NK-92 treated with Interleukin-12 subunit alpha and Interleukin-12 subunit beta, amount 100 ng/mL, for 24 hours (cell line): ENCODE measurements around the gene SAXO1.

Source experiments
- DNase-seq: peaks from one replicate; lab custom pipeline; 2025; lab: John Stamatoyannopoulos, UW

SAXO1 gene

GRCh38 chr9:18910916-18911315 lies 122.1 kb downstream of the SAXO1 start:
- DNase-seq = no peak

DNA sequence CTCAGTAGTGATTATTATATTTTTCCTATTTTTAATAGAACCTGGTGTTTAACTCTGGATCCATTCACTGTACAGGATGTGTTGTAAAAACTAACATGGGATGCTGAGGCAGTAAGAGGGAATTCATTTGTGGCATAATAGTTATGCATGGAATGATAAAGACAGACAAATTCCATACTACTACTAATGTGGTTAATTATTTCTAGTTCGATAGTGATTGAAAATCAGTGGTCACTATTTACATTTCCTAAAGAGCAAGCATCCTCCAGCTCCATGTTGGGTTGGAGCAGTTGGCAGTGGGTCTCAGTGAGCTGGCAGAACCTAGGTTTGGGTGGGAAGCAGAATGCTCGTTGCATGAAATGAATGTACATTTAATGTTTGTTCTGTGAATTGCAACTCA lies 122.6 kb downstream of the SAXO1 start:
- no peak for DNase-seq

- no peak for DNase-seq
Observed at GRCh38 chr9:18909140-18910018, 123.6 kb downstream of the SAXO1 start.

DNA sequence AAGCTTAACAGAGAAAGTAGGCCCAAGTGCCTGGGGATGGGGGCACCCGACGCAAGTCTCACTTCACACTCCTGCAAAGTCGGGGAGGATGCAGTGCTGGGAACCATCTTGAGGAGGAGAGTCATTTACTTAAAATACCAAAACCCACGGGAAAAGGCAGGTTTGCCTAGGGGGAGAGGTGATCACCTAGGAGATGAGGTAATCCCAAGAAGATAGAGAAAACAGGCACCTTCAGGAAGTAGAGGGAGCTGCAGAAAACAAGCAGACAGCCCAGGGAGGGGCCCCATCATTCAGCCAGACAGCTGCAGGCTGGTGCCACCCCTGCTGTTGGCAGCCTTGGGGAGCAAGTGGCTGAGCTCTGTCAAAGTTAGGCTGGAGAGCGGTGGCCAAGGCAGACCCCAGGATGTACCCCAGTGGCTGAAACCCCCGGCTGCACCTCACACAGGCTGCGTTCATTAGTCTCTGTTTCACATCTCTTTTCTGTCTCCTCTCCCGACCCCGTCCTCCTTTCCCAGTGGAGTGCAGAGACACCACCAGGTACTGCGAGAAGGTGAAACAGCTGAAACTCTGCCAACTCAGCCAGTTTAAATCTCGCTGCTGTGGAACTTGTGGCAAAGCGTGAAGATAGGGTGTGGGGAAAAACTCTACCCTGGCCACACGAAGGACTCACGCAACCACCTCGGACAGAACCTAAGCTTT lies 124.9 kb downstream of the SAXO1 start:
- DNase-seq = no peak

- DNase-seq = peak; percentile 5
Observed at GRCh38 chr9:18906656-18907395, 126.2 kb downstream of the SAXO1 start.

GRCh38 chr9:18905883-18906629 lies 127.0 kb downstream of the SAXO1 start:
- no peak for DNase-seq

DNA sequence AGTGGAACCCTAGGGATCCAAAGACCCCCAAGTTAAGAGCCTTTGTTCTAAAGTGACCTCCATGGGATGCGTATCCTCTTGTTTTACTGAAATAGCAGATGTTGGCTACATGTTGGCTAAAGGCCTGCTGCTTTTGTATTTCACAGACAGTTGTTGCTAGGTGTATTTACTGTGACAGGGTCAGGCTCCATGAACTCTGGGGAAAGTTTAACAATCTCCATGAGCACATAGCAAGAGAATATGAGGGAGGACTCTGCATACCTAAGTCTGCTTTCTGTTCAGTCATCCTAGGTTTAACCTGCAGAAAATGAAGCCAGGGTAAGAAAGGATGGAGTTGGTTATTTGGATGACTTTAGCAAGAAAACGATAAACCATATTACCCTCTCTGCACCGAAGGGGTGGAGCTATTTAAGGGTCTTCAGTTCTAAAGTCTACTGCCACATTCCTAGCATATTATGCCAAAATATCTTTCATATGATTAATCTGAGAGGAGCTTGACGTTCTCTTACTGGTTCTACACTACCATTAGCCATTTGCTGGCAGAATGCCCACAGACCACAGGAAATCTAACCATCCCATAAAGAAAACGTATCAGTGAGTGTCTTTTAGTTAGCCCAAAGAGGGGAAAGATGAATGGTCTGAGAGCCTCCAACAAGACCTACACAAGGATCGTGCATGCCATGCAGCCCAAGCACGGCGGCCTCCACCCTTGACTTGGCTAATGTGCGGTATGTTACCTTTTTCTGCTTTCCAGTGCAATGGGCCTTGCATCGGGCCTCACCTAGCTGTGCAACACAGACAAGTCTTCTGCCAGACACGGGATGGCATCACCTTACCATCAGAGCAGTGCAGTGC lies 127.8 kb downstream of the SAXO1 start:
- DNase-seq = no peak

- DNase-seq = no peak
Observed at GRCh38 chr9:18903450-18903849, 129.6 kb downstream of the SAXO1 start.

DNA sequence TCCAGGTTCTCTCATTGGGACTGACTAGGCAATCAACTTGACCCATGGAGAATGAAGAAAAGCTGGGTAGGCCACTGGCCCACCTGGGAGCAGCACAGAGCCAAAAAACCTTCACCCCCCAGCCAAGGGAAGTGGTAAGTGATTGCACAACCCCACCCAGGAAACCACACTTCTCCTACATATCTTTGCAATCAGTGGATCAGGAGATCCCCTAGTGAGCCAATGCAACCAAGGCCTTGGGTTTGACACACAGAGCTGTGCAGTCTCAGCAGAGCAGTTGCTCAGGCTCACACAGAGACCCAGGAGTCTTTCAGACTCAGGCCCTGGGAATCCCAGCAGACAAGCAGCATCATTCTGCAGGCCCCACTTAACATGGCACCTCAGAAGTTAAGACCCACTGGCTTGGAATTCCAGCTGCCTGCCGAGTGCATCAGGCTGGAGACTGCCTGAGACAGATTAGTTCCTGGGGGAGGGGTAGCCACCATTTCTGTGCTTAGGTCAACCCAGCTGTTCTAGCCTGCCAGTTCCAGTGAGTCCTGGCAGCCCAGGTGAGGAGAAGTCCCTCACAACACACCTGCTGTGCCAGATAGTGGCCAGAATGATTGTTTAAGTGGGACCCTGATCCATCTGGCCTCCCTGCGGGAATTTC lies 136.4 kb downstream of the SAXO1 start:
- no peak for DNase-seq

DNA sequence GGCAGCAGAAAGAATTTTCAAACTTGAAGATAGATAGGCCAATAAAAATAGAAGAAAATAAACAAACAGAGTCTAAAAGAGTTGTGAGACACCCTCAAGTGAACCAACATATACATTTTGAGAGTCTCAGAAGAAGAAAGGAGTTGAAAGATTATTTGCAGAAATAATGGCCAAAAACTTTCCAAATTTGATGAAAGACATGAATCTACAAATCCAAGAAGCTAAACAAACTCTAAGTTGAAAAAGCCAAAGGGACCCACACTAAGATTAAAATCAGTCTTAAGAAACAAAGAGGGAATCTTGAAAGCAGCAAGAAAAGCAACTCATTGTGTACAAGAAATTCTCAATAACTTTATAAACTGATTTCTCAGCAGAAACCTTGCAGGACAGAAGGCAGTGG lies 137.0 kb downstream of the SAXO1 start:
- no peak for DNase-seq

DNA sequence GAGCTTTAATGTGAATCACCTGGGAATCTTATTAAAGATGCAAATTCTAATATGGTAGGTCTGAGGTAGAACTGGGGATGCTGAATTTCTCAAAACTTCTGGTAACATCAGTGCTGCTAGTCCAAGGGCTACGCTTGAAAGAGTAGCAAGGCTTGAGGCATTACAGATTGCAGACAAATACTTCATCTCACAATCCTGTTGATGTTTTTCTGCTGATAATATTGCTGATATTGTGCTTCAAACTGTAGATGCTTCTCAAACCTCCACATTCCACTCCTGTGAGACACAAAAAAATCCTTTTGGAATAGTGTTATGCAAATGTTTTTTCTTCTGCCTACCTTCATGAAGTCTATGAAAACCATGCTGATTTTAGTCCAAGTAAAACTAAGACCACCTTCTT lies 139.5 kb downstream of the SAXO1 start:
- no peak for DNase-seq

DNA sequence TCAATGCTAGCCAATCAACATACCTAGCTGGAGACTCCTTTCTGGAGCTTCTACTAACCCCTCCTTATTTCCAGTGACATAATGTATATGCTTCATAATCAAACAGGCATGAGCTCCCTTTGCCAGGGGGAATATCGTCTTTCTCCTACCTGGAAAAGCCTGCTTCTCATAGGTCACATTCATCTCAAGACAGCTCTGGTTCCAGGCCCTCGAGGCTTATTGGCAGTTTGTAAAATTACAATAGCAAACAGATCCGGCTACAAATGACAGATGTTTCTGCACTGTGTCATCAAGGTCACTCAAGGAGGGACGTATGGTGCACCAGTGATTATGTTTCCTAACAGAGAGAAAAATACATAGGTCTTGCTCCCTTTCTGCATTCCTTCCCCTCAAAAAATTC lies 140.0 kb downstream of the SAXO1 start:
- no peak for DNase-seq

DNA sequence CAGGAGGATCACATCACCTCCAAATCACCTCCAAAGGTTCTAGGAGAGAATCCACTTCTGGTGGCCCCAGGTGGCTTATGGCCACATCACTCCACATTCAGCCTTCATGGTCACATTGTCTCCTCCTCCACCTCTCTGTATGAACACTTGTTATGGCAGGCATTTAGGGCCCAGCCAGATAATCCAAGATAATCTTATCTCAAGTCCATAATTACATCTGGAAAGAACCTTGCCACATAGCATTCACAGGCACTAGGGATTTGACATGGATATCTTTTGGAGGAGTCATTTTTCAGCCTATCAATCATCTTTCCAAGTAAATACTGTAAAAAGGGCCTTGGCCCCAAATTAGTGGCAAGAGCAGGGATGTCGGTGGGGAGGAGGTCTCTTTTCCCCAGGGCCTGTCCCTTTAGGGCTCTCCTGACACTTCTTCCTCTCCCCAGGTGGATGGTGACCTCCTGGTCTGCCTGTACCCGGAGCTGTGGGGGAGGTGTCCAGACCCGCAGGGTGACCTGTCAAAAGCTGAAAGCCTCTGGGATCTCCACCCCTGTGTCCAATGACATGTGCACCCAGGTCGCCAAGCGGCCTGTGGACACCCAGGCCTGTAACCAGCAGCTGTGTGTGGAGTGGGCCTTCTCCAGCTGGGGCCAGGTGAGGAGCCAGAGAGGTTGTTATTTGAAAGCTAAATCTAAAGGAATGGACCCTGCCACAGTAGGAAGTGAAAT lies 140.9 kb downstream of the SAXO1 start:
- no peak for DNase-seq

DNA sequence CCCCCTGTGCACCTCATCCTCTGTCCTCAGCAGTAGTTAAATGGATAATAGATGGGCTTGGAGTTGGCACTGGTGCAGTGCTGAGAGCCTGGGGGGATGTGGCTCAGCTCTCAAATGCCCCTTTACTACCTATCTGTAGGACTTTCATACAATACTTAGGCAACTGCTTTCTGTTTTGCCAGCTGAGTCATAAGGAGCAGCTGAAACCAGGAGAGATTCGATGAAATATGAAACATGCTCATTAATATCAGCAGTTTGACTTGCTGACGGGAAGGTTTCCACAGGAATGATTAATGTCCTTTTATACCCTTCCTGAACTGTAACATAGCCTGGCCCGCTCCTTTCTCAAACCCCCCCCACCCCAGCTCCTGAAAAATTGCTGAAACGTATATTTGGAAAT lies 142.6 kb downstream of the SAXO1 start:
- DNase-seq = no peak

DNA sequence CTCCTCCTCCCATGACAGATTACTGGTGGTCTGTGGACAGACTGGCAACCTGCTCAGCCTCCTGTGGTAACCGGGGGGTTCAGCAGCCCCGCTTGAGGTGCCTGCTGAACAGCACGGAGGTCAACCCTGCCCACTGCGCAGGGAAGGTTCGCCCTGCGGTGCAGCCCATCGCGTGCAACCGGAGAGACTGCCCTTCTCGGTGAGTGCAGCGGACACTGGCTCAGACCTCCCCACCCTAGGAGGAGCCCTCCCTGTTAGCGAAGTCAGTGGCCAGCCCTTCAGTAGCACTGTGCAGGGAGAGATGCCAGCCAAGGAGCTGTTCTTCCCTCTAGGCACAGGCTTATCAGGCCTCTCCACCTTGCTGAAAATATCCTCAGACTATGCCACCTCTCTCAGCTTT lies 143.5 kb downstream of the SAXO1 start:
- no peak for DNase-seq

GRCh38 chr9:18888290-18888689 lies 144.7 kb downstream of the SAXO1 start:
- no peak for DNase-seq

GRCh38 chr9:18887546-18887945 lies 145.5 kb downstream of the SAXO1 start:
- no peak for DNase-seq

DNA sequence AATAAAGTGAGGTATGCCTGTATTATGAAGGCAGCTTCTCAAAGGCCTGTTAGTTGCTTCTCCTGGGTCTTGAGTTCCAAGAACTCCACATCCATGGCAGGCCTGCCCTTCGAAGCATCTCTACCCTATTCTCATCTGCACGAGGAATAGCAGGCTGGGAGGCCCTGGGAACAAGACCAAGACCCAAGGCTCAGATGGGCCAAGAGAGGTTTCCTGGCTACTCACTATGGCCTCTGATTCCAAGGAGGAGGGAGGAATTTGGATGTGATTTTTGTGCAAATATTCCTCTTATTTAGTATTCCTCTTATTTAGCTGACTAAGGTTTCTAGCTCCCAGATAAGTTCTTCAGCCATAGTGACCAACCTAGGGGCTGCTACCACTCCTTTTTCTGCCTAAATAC lies 151.3 kb downstream of the SAXO1 start:
- DNase-seq = no peak

GRCh38 chr9:18877984-18878383 lies 155.0 kb downstream of the SAXO1 start:
- no peak for DNase-seq
